Ecto neural progenitor cell (in vitro differentiated cells): Measurements from ENCODE around the gene PMAIP1.
"Not testable (repeated sequence)": the region's sequence is repeated elsewhere in the genome, so short reads cannot be mapped to it uniquely, and the experiment has no call there.

ENCODE experiments used
- DNase-seq: peaks from one replicate; pipeline ENCODE4 v3.0.0-alpha.2; 2018; ENCODE audit warnings: low spot score

Gene PMAIP1

DNA sequence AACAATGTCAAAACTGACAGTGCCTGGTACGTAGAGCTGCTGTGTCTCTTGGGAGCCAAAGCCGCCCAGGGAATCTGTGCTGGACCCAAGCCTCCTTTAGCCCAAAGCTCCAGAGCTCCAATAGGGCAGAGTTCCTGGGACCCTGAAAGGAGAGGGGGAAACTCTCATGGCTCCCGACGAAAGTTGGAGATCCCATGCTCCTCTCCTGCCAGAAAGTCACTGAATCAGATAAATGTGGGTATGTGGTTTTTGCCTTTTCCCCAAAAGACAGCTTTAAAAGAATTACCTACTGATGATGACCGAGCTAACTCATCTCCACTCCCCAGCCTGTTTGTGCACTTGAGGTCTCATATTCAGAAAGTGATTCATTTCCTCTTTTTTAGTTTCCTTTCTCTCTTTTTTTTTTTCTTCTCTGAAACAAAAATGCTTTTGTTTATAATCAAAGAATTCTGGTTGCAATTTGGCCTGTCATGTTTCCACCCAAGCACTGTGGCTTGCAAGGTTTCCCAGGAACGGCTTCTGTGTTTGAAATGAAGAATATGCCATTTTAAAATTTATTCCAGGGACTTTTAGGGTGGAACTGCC, 14.1 kb upstream of the PMAIP1 start:
- DNase-seq = no peak

DNA sequence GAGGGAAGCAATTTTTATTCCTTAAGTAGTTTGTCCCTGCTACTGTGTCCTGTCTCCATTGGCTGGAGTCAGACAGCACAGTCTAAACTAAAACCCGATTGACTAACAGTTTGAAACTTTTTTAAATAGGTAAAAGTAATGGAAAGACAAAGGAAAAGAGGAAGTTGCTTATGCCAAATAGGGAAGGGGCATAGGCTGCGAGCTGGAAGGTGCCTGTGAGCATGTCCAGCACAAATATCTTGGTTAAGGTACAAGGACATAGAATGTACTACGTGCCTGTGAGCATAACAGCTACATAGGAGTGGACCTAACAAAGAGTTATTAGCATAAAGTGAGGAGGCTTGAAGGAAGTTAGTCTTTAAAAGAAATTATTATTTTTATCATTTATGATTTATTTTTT, 13.4 kb upstream of the PMAIP1 start:
- DNase-seq = not testable (repeated sequence)

DNA sequence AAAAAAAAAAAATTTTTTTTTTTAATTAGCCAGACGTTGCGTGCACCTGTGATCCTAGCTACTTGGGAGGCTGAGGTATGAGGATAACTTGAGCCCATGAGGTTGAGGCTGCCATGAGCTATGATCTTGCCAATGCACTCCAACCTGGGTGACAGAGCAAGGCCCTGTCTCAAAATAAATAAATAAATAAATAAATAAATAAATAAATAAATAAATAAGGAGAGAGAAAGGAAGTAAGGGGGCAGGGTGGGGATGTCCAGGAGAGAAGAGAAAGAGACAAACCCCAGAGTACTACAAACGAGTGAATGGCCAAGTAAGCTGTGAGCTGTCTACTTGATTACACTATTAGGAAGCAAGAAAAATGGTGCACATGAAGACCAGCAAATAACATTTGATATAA, 7.7 kb upstream of the PMAIP1 start:
- DNase-seq = no peak

DNA sequence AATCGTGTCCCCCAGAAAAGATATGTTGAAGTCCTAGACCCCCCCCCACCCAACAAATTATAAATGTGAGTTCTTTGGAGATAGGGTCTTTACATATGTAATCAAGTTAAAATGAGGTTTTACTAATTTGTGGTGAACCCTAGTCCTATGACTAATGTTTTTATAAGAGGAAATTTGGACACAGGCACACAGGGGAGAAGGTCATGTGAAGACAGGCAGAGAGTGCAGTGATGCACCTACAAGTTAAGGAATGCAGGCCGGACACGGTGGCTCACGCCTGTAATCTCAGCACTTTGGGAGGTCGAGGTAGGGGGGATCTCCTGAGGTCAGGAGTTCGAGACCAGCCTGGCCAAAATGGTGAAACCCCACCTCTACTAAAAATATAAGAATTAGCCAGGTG, 5.8 kb upstream of the PMAIP1 start:
- no peak for DNase-seq

DNA sequence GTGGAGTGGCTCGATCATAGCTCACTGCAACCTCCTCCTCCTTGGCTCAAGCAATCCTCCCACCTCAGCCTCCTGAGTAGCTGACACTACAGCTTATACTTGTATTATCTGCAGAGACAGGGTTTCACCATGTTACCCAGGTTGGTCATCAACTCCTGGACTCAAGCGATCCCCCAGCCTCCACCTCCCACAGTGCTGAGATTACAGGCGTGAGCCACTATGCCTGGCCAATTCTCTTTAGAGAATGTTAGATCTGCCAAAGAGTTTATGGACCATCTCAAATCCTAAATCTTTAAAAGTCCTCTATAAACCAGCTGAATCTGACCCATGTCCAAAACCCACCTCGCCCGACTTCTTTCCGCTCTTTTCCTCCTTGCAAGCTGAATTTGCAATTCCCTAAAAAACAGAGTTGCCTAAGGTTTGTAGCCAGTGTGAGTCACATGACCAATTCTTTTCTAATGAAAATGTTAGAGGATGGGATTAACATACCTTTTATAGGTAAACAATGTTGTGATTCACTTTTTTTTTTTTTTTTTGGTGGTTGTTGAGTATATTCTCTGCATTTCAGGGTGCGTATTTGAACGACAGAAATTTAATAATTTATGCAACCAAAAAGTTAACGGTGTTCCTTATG, 2.4 kb upstream of the PMAIP1 start:
- no peak for DNase-seq

DNA sequence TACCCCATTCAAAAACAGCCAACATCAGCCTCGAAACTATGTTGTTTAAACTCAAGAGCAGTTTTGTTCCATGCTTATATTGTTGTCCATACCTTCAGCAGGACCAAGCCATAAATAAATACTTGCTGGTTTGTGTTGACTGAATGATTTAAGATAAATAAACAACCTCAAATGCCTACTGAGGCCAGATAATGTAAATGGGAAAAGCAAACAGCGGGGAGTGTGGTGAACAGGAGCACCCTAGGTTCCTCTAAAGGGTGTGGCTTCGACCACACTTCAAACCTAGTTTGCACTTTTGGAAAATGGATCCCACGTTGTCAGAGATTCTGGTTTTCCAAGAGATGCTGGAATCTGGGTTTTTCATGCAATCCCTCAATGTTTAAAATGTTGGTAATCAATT, 1.7 kb upstream of the PMAIP1 start:
- DNase-seq = no peak

DNA sequence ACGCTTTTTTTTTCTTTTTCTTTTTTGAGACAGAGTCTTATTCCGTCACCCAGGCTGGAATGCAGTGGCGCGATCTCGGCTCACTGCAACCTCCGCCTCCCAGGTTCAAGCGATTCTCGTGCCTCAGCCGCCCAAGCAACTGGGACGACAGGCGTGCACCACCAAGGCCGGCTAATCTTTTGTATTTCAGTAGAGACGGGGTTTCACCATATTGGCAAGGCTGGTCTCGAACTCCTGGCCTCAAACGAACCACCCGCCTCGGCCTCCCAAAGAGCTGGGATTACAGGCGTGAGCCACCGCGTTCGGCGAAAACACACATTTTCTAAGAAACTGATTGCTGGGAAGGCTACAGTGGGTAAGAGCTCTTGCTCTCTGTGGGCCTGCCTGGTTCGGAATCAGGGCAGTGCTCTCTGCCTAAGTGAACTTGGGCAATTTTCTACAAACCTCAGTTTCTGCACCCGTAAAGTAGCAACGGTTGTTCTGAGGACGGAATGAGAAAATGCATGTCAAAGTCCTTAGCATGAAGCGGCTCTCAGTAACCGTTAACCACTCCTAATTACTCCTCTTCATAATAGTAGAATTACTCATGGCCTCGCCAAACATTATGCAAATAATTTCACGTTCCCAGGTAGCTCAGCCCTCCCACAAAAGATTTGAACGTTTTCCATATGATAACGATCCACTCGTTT, 1.0 kb upstream of the PMAIP1 start:
- DNase-seq = no peak

DNA sequence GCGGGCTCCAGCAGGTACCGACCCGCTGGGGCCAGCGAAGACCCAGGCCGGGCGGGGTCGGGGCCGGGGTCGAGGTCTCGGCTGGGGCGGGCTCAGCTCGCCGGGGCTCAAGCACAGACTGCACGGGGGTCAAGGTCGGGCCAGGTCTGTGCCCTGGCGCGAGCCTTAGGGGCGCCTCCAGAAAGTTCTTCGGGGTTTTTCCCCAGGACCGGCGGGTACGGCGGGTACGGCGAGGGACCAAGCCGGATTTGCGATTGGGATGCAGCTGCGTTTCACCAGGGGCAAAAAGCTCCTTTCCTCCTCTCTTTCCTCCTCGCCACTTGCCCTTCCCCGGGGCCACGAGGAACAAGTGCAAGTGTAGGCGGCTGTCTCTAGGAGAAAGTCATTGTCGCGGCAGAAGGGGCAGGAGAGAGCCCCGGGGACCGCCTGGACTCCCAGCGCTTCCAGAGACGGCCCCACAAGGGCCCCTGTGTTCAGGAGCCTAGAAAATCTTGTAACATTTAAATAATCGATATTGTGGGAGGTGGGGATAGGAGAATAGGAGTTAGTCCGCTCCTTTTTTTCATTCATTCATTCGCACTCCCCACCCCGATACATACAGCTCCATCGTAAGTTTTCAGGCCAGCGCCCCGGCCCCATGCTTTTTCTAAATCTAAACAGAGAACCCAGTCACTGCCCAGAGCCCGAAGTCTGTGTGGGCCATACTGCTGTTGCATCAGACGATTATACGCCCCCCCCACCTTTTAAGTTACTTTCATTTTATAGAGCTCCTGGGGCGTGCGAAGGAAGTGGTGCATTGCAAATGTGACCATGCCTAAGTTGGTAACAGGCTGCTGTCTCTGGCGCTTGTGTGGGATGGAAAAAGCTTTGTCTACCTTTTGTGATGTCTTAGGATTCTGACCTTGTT, 679 bp downstream of the PMAIP1 start:
- no peak for DNase-seq

DNA sequence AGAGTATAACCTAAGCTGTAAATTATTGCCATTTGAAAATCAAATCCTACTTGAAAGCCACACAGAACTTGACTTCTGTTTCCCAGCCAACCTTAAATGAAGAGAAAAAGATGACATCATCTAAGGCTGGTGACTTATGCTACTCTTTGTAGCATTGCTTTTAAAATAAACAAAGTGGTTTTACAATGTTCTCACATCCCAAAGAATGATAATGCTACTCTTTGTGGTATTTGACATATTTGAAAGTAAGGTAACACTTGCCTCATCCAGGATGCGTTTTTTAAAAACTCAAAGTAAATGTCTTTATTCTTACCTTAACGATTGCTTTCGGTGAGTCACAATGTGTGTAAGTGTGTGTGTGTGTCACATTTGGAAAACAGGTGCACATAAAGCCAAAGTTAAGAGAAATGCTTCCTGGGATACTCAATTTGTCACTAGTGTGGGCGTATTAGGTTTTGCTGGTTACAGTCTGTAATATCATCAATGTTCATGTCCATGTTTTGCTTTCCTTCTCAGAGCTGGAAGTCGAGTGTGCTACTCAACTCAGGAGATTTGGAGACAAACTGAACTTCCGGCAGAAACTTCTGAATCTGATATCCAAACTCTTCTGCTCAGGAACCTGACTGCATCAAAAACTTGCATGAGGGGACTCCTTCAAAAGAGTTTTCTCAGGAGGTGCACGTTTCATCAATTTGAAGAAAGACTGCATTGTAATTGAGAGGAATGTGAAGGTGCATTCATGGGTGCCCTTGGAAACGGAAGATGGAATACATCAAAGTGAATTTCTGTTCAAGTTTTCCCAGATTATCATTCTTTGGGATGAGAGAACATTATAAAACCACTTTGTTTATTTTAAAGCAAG, 2.6 kb downstream of the PMAIP1 start:
- DNase-seq = no peak

DNA sequence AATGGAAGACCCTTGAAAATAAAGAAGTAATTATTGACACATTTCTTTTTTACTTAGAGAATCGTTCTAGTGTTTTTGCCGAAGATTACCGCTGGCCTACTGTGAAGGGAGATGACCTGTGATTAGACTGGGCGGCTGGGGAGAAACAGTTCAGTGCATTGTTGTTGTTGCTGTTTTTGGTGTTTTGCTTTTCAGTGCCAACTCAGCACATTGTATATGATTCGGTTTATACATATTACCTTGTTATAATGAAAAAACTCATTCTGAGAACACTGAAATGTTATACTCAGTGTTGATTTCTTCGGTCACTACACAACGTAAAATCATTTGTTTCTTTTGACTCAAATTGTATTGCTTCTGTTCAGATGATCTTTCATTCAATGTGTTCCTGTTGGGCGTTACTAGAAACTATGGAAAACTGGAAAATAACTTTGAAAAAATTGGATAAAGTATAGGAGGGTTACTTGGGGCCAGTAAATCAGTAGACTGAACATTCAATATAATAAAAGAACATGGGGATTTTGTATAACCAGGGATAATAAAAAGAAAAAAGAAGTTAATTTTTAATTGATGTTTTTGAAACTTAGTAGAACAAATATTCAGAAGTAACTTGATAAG, 3.3 kb downstream of the PMAIP1 start:
- DNase-seq = no peak

DNA sequence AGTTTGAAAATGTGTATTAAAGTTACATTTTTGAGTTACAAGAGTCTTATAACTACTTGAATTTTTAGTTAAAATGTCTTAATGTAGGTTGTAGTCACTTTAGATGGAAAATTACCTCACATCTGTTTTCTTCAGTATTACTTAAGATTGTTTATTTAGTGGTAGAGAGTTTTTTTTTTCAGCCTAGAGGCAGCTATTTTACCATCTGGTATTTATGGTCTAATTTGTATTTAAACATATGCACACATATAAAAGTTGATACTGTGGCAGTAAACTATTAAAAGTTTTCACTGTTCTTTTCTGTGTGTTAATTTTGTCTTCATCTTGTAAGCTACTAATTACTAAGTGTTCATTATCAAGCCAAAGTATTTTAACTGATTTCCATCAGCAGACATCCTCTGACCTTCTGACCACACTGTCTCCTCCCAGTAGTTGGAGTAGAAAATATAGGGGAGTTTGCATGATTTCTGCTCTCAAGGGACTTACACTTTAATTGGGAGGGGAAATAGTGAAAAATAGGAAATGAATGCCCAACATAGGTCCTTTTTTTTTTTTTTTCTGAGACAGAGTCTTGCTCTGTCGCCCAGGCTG, 4.3 kb downstream of the PMAIP1 start:
- DNase-seq = no peak

DNA sequence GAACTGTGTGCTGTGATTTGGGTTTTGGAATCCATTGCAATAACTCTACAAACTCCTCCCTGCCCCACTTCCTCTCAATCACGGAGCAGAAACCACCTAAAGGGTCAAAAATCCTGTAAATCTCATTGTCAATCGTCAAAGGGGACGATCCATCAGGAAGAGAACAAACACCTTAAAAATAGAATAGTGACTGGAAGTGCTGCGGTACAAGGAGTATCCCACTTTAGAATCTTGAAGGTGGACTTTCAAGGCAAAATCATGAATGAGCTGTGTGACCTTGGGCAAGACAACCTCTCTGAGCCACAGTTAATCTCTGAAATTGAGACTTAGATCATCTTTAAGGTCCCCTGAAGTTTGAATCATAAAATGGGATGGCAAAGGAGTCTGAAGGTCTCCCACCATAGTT, 5.9 kb downstream of the PMAIP1 start:
- no peak for DNase-seq

DNA sequence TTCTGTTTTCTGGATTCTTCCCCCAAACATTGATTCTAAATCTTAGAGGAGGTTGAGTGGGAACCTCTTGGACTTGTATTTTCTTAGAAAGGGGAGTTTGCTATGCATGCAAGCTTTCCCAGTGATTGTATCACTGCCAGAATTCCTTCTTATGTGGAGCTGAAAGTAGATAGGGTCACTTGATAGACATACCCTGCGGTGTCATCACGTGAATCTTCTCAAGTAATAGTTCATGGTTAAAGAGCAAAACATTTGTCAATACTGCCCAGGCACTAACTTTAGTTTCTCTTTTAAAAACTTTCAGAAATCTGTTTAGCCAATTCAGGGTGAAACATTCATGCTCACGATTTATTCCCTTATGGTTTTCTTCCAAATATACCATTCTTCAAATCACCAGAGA, 6.4 kb downstream of the PMAIP1 start:
- no peak for DNase-seq

DNA sequence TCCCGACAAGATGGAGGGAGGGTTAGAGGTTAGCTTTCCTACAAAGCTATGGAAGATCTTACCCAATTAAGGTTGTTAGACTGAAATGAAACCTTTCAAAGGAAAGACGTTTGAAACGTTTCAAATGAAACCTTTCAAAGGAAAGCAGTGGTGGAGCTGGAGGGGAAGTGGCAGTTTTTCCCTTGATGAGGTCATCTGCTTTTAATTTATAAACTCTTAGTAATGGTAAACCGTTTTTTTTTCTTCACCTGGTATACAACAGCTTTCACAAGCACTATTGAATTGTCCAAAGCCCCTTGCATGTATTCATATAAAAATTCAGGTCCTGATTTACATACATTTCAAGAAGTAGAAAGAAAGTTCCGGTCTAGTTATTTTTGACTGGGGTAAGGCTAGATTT, 7.4 kb downstream of the PMAIP1 start:
- no peak for DNase-seq

DNA sequence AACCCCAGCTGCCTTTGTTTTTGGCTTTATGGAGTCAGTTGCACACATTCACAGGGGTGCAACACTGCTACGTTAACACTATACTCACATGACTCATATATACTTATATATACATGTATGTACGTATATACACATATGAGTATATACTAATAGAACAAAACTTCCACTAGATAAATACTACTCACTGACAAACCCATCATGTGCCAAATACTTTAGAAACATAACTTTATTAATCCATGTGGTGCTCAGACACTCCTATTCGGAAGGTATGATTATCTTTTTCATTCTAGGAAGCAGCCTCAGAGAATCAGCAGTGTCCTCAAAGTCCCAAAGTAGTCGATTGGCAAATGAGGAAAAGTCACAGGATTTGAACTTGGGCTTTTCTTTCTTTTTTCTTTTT, 7.9 kb downstream of the PMAIP1 start:
- no peak for DNase-seq

DNA sequence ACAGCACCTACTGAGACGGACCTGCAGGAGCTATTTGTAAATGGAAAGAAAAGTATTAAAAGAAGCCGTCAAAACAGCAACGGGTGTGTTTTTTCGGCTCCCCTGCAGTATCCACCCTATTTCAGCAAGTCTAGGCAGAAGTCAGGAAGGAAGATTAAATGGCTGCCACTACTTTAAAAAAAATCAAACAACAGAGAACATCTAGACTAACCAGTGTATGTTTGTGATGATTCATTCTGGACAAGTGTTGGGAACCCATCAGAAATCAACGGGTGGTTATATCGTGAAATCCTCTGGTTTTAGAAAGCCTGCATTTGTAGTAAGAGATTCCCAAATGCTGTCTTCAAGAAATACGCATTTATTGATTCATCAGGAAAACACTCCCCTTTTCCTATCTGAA, 9.0 kb downstream of the PMAIP1 start:
- DNase-seq = no peak

DNA sequence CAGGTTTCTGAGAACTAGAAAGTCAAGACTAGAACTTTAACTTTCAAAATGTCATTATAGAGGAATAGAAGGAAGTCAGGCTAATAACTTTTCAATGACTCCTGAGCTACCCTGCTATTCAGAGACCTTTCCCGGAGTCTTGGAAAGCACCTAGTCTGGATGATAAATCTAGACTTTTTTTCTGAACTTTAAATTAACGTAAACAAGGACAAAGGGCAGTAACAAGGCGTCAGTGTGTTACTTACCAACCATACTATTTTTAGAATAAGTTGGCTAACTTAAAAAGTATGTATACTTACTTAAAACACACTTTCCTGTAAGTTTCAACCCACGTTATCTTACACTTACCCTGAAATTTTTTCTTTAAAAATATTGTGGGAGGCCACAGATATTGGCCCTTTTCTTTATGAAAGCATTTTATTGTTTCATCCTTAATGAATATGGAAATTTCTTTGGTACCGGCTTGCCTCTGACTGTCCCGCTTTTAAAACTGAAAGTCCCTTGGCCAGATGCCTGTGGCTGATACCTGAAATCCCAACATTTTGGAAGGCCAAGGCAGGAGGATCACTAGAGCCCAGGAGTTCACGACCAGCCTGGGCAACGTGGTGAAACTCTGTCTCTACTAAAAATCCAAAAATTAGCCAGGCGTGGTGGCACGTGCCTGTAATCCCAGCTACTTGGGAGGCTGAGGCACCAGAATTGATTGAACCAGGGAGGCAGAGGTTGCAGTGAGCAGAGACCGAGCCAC, 9.7 kb downstream of the PMAIP1 start:
- DNase-seq = no peak

DNA sequence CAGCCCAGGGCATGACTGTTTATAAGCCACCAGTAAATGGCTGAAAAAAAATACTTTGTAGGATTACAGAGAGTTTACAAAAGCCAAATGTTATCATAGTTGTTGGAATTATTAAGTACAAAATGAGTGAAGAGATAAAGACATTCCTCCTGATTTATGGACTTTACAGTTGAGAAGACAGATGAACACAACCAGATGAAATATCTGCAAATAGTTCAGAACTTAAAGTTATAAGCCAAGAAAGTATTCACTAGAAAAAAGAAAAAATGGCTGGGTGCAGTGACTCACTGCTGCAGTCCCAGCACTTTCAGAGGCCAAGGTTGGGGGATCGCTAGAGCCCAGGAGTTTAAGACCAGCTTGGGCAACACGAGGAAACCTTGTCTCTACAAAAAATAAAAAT, 11.2 kb downstream of the PMAIP1 start:
- no peak for DNase-seq

DNA sequence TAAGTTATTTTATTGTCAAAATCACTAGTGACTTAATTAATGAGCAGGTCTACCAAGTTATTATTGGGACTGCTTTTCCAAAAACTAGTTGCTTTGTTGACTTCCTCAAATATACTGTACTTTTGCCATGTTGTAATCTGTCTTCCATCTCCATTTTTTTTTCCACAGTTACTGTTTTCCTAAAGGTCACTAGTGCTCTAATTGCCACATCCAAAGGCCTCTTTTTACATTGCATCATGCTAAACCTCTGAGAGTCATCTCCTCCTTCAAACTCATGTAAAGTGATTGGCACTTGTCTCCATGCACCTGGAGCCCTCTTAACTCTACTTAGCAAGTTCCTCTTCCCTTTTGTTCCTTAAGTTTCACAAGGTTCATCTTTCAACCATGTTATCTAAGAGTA, 11.8 kb downstream of the PMAIP1 start:
- DNase-seq = no peak

DNA sequence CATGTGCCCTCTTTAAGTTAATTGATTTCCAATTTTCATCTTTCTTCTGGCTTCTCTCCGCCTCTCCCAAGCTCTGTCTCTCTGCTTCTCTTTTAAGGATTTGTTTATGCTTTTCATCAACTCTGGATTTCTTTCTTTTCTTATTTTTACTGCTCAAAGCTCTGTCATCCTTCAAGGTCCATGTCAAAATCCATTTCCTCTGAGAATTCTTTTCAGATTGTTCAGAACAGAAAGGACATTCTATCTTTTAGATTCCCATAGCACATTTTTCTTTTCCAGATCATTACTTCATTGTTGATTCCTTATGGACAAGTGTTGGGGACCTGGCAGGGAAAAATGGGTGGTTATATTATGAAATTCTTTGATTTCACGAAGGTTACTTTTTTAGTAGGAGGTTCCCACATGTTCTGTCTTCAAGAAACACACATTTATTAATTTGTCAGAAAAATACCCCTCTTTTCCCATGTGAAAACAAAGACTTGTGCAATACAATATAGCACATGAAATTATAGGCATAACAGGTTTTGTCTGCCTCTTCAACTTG, 12.3 kb downstream of the PMAIP1 start:
- DNase-seq = no peak
